GM03348 (cell line): ENCODE measurements around the gene KIAA2012.

Experiments
- DNase-seq: peaks from one replicate; pipeline ENCODE4 v3.0.0; 2012; ENCODE audit warnings: low spot score

KIAA2012 gene

DNA sequence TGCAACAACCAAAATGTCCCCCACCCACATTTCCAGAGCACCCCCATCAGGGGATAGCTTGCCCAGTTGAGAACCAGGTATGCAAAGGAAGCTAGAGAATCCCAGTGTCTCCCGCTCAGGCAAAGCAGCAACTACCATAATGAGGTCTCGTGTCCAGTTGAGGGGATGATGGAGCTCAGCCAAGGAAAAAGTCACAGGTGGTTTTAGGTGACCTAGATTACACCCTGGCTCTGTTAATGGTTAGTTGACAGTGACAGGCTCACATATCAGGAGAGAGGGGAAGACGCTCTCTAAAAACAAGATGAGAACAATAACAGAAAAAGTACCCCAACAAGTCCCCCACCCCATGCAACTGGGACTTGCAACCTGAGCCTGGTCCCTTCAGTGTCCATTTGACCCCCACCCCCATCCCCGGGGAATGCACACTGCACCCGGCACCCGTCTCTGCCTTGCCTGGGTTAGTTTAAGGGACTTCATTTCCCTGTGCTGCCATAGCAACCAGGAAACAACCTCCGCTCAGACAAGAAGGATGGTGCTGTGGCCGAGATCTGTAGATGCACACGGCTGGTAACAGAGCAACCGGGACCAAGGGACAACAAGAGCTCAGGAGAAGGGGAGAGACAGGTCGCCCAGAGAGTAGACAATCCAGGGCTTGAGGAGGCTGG is at the start of gene KIAA2012:
Gene KIAA2012, plus strand, starts transcription at position 519 of the 665 bp plus-strand sequence. CDS start 373 bp downstream, outside the sequence.
- DNase-seq: no peak

- no peak for DNase-seq
Observed at GRCh38 chr2:202023904-202024266, 49.2 kb upstream of the KIAA2012 start.

DNA sequence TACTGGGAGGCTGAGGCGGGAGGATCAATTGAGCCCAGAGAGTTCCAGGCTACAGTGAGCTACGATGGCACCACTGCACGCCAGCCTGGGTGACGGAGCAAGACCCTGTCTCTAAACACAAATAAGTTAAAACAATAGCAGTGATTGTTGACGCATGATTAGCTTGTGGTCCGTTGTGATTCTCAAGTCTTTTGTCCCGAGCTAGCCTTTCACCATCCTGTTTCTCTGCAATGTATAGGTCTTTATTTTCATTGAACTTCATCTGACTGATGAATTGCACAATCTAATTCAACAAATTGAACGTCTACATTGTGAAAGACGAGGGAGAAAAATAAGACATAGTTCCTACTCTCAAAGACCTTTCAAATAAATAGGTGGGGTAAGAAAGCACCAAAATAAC is 48.2 kb upstream of the KIAA2012 start:
- DNase-seq: no peak

- DNase-seq: no peak
Observed at GRCh38 chr2:202025816-202026215, 47.2 kb upstream of the KIAA2012 start.

DNA sequence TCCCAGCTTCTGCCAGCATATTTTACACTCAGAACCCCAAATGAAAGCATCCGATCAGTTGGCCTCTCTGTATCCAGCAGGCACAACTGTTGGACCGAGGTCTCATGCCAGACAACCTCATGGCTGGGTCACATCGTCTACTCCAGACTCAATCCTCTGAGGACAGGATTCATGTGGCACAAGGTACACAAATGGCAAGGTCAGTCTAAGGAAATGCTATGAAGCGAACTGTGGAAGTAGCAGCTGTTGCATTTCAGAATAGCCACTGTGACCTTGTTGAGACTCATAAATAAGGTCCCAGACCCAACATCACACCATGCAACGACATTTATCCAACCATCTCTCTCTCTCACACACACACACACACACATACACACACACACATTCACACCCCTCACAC is 46.5 kb upstream of the KIAA2012 start:
- DNase-seq: no peak

GRCh38 chr2:202030691-202031090 is 42.4 kb upstream of the KIAA2012 start:
- peak; percentile 54 for DNase-seq

DNA sequence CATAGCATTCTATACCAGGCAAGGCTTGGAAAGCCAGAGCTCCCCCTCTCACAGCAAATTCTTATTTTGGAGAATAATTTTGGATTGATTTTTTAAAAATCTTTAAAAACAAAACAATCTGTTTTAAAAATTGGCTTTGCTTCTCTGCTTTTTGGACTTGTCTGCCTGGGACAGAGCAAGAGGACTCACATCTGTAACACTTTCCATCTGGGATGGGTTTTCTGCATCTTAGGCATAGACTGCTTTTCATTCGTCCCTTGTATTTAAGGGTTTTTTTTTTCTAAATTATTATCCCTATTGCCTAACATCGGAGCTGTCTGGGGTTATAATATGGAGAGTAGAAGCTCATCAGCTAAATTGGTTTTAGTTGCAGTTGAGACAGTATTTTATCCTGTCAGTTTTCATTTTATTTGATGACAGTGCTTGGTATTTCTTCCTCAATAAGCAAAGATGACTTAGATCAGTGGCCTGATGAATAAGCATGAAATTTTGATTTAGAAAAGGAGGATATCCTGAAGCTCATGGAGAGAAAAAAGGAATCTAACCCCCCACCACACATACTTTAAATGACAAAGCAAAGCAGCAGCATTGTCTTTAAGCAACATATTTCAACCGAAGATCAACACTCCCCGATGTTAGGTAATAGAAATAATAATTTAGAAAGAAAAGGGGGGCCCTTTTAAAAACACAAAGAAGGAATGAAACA is 41.7 kb upstream of the KIAA2012 start:
- DNase-seq: no peak

DNA sequence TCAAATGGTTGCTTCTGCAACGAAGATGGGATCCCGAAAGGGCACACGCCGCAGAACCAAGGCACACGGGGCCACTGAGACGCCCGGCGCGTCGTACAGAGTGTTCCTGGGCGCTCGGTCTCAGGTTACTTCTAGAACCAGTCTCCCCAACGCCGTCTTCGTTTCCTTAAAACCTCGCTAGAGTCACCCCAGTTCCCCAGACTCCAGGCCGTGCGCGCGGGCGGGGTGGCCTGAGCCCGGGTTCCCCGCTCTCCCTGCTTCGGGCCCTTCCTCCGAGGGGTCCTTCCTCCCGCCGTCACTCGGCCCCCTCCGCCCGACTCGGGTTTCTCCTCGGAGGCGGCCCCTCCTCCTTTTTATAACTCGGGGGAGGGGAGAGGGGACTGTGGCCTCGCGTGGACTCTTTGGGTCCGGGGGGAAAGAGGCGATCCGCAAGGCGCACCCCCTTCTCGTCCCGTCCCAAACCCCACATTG is 40.2 kb upstream of the KIAA2012 start:
- DNase-seq: peak; percentile 65

DNA sequence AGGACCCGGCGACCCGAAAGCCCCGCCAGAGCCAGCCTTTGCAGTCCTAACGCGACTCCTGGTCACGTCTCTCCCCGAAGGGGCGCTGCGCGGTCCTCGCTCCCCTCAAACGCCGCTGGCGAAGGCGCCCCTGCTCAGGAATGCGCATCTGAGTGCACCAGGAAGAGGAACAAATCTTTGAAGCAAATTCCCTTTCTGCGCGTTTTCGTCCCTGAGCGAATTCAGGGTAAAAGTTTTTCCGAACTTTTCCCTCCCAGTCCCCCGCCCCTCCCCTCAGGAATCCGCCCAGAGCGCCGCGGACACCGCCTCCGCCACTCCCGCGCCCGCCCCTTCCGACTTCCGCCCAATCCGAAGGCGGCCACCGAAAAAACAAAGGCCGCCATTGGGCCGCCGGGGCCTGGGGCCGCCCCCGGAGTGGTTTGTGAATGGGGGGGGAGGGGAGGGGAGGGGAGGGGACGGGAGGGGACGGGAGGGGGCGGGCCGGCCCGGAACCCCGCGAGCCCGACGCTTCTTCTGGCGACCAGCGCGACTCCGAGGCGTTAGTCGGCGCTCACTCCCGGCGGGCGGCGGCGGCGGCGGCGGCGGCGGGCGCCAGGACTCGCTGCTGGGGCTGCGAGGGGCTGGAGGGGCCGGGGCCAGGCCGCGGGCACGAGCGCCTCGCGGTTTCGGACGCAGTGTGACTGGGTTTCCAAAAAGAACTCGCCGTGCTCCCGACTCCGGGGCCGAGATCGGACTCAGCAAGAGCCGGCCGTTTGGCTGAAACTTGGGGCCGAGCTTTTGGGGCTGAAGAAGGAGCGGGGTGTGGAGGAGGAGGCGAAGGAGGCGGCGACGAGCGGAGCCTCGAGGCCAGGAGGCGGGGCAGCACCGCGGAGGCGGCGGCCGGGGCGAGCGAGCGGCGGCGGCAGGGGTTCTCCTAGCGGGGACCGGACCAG is 39.5 kb upstream of the KIAA2012 start, which contains the start of gene FZD7:
Gene FZD7, plus strand, starts transcription at position 539 of the 932 bp plus-strand sequence. CDS start 793 bp downstream, outside the sequence.
- peak; percentile 98 for DNase-seq

GRCh38 chr2:202034249-202035088 is 38.6 kb upstream of the KIAA2012 start:
- peak; percentile 58 for DNase-seq

DNA sequence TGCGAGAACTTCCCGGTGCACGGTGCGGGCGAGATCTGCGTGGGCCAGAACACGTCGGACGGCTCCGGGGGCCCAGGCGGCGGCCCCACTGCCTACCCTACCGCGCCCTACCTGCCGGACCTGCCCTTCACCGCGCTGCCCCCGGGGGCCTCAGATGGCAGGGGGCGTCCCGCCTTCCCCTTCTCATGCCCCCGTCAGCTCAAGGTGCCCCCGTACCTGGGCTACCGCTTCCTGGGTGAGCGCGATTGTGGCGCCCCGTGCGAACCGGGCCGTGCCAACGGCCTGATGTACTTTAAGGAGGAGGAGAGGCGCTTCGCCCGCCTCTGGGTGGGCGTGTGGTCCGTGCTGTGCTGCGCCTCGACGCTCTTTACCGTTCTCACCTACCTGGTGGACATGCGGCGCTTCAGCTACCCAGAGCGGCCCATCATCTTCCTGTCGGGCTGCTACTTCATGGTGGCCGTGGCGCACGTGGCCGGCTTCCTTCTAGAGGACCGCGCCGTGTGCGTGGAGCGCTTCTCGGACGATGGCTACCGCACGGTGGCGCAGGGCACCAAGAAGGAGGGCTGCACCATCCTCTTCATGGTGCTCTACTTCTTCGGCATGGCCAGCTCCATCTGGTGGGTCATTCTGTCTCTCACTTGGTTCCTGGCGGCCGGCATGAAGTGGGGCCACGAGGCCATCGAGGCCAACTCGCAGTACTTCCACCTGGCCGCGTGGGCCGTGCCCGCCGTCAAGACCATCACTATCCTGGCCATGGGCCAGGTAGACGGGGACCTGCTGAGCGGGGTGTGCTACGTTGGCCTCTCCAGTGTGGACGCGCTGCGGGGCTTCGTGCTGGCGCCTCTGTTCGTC is 37.7 kb upstream of the KIAA2012 start:
- DNase-seq: peak; percentile 61

DNA sequence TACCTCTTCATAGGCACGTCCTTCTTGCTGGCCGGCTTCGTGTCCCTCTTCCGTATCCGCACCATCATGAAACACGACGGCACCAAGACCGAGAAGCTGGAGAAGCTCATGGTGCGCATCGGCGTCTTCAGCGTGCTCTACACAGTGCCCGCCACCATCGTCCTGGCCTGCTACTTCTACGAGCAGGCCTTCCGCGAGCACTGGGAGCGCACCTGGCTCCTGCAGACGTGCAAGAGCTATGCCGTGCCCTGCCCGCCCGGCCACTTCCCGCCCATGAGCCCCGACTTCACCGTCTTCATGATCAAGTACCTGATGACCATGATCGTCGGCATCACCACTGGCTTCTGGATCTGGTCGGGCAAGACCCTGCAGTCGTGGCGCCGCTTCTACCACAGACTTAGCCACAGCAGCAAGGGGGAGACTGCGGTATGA is 37.1 kb upstream of the KIAA2012 start:
- DNase-seq: no peak

DNA sequence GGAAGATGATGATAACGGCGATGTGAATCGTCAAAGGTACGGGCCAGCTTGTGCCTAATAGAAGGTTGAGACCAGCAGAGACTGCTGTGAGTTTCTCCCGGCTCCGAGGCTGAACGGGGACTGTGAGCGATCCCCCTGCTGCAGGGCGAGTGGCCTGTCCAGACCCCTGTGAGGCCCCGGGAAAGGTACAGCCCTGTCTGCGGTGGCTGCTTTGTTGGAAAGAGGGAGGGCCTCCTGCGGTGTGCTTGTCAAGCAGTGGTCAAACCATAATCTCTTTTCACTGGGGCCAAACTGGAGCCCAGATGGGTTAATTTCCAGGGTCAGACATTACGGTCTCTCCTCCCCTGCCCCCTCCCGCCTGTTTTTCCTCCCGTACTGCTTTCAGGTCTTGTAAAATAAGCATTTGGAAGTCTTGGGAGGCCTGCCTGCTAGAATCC is 36.4 kb upstream of the KIAA2012 start:
- no peak for DNase-seq

GRCh38 chr2:202037086-202037485 is 36.0 kb upstream of the KIAA2012 start:
- DNase-seq: peak; percentile 30

GRCh38 chr2:202038471-202039277 is 34.4 kb upstream of the KIAA2012 start:
- peak; percentile 36 for DNase-seq

- no peak for DNase-seq
Observed at GRCh38 chr2:202039278-202040078, 33.6 kb upstream of the KIAA2012 start.

GRCh38 chr2:202040079-202040844 is 32.8 kb upstream of the KIAA2012 start:
- no peak for DNase-seq

DNA sequence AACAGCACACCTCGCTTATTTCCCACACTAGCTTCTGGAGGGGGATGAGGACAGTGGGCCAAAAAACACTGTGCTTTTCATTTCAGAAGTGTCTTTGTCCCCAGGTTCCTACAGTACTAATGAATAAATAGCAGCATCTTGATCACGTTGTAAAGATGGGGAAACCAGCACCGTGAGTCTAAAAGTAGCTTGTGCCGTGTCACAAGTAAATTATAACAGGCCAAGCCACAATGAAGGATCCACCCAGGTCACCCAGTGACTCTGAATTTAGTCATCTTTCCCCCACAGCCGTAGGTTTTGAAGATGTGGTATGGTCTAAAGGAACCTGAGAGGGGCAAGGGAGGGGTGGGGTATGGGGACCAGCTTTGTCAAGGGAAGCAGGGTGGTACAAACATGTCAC is 30.6 kb upstream of the KIAA2012 start:
- no peak for DNase-seq
